ENCODE results near the gene ZNF266. TPM values are rescaled to one million over a fixed set of nuclear protein-coding genes. Genes with fewer than 3 reads are reported as not detected.
A peak's percentile ranks its signal among the peaks of the same experiment; 100 is the strongest.

Gene ZNF266
- total and polyA plus RNA-seq, 2 experiments from 2014 or later, result 12.7 to 13.9 TPM

GRCh38 chr19:9362905-9363304 lies 72.5 kb downstream of the ZNF266 start, which contains the start of gene ZNF177:
Gene ZNF177 (plus strand): TSS chr19:9363013. CDS start chr19:9378312, 15,299 bp downstream.
- Mint-ChIP-seq H3K27ac (no peak within 1 kb of the TSS), H3K9me3 (peaks cover 94% of the 10 kb centered on the region), H3K4me3 (peak within 1 kb of the TSS; percentile 57; the same call in 2 of the 3 replicates), H3K4me1 (no peaks in the 10 kb centered on the region), H3K27me3 (ENCODE audit: insufficient read depth, low read depth, poor library complexity) (peaks cover 9% of the 10 kb centered on the region), H3K36me3 (ENCODE audit: low read depth) (peaks cover 64% of the 10 kb centered on the region)
- Histone ChIP-seq H3K79me2 (replicated peaks; ENCODE audit: insufficient read depth) (no peaks in the 10 kb centered on the region), H3K36me3 (ENCODE audit: insufficient read depth) (peaks cover 6% of the 10 kb centered on the region; the same call in 1 of the 2 replicates), H3K9me2 (ENCODE audit: insufficient read depth) (no peaks in the 10 kb centered on the region), H3K27me3 (ENCODE audit: insufficient read depth) (no peaks in the 10 kb centered on the region), H3F3A (replicated peaks; ENCODE audit: low read depth) (no peaks in the 10 kb centered on the region), H3K4me3 (peak within 1 kb of the TSS; percentile 50), H3K4me2 (peak within 1 kb of the TSS; percentile 51; the same call in 1 of the 2 replicates), H4K20me1 (replicated peaks; ENCODE audit: insufficient read depth) (no peaks in the 10 kb centered on the region), H3K4me1 (ENCODE audit: insufficient read depth) (no peaks in the 10 kb centered on the region), H2AFZ (no peak within 1 kb of the TSS), H3K27ac (ENCODE audit: low read depth) (no peak within 1 kb of the TSS)
- DNase-seq (ENCODE audit: low spot score), result peak; percentile 53
- ATAC-seq, result peak; percentile 74
- TF ChIP-seq POLR2AphosphoS5 (IDR thresholded peaks at IDR 0.05; ENCODE audit: low read depth) (peak; percentile 41; the same call in 1 of the 2 replicates), CTCF (conservative IDR thresholded peaks at IDR 0.05; ENCODE audit: low read depth in 2 of 2) (no peak)

Other genes with a start within 250 kb of the ZNF266 start
- not detected in 2 replicates for gene OR7D4, start 216.0 kb downstream of the ZNF266 start, total RNA-seq (2014; rRNA removed; shearing (Covaris generic))
- not detected in 2 replicates for gene OR7D4, start 216.0 kb downstream of the ZNF266 start, polyA plus RNA-seq (2016; fragmentation: Nextera tagmentation; extraction: Ambion mirVana)
- gene OR7E24, start 184.6 kb downstream of the ZNF266 start, total RNA-seq (2014; rRNA removed; shearing (Covaris generic)), result not detected in 2 replicates
- not detected in 2 replicates for gene OR7E24, start 184.6 kb downstream of the ZNF266 start, polyA plus RNA-seq (2016; fragmentation: Nextera tagmentation; extraction: Ambion mirVana)
- 3.3 and 11.8 TPM in 2 replicates for gene ZNF699, start 125.7 kb downstream of the ZNF266 start, total RNA-seq (2014; rRNA removed; shearing (Covaris generic))
- gene ZNF699, start 125.7 kb downstream of the ZNF266 start, polyA plus RNA-seq (2016; fragmentation: Nextera tagmentation; extraction: Ambion mirVana), result 2.6 and 3.0 TPM in 2 replicates
- gene ZNF559, start 111.4 kb downstream of the ZNF266 start, total RNA-seq (2014; rRNA removed; shearing (Covaris generic)), result 18.9 and 20.8 TPM in 2 replicates
- 15.4 and 19.3 TPM in 2 replicates for gene ZNF559, start 111.4 kb downstream of the ZNF266 start, polyA plus RNA-seq (2016; fragmentation: Nextera tagmentation; extraction: Ambion mirVana)
- 5.0 and 7.1 TPM in 2 replicates for gene ZNF177, start 72.6 kb downstream of the ZNF266 start, total RNA-seq (2014; rRNA removed; shearing (Covaris generic))
- 5.6 and 5.8 TPM in 2 replicates for gene ZNF177, start 72.6 kb downstream of the ZNF266 start, polyA plus RNA-seq (2016; fragmentation: Nextera tagmentation; extraction: Ambion mirVana)
- gene ZNF560, start 63.0 kb upstream of the ZNF266 start, total RNA-seq (2014; rRNA removed; shearing (Covaris generic)), result 0.14 and 0.31 TPM in 2 replicates
- gene ZNF560, start 63.0 kb upstream of the ZNF266 start, polyA plus RNA-seq (2016; fragmentation: Nextera tagmentation; extraction: Ambion mirVana), result not detected in 2 replicates
- 20.0 and 22.7 TPM in 2 replicates for gene ZNF426, start 103.1 kb upstream of the ZNF266 start, total RNA-seq (2014; rRNA removed; shearing (Covaris generic))
- gene ZNF426, start 103.1 kb upstream of the ZNF266 start, polyA plus RNA-seq (2016; fragmentation: Nextera tagmentation; extraction: Ambion mirVana), result 10.5 and 11.0 TPM in 2 replicates
- 252 and 263 TPM in 2 replicates for gene ZNF121, start 148.9 kb upstream of the ZNF266 start, total RNA-seq (2014; rRNA removed; shearing (Covaris generic))
- 42.3 and 50.8 TPM in 2 replicates for gene ZNF121, start 148.9 kb upstream of the ZNF266 start, polyA plus RNA-seq (2016; fragmentation: Nextera tagmentation; extraction: Ambion mirVana)
- 69.9 and 71.1 TPM in 2 replicates for gene ZNF561, start 185.7 kb upstream of the ZNF266 start, total RNA-seq (2014; rRNA removed; shearing (Covaris generic))
- 20.5 and 22.7 TPM in 2 replicates for gene ZNF561, start 185.7 kb upstream of the ZNF266 start, polyA plus RNA-seq (2016; fragmentation: Nextera tagmentation; extraction: Ambion mirVana)
- gene ZNF562, start 239.5 kb upstream of the ZNF266 start, total RNA-seq (2014; rRNA removed; shearing (Covaris generic)), result 48.3 and 68.8 TPM in 2 replicates
- gene ZNF562, start 239.5 kb upstream of the ZNF266 start, polyA plus RNA-seq (2016; fragmentation: Nextera tagmentation; extraction: Ambion mirVana), result 11.2 and 15.6 TPM in 2 replicates

All from GM23338 (cell line).